Right lung (tissue), 5 donors: ENCODE results near the gene NFKBIL1. TPM values are rescaled to one million over a fixed set of nuclear protein-coding genes. Genes with fewer than 3 reads are reported as not detected.
"Not testable (repeated sequence)": the region's sequence is repeated elsewhere in the genome, so short reads cannot be mapped to it uniquely, and the experiment has no call there.

Experiments
- DNase-seq, 2 donors: peaks; one replicate each; pipeline ENCODE4 v3.0.0-alpha.2; 2013
- polyA plus RNA-seq, 5 donors: library from polyadenylated mRNA; unstranded; fragments of 120-200 nt; gene quantifications; one replicate each; pipeline versions ENCODE4 v1.2.1 to v1.2.3, GENCODE V29; 2013; ENCODE audit warnings: inconsistent platforms in 1 of 5, low replicate concordance in 1 of 5; ENCODE audit not compliant: insufficient read length in 5 of 5, insufficient read depth in 1 of 5

The NFKBIL1 gene
- polyA plus RNA-seq, 5 donors = 16.7 to 26.2 (median 20.0) TPM

DNA sequence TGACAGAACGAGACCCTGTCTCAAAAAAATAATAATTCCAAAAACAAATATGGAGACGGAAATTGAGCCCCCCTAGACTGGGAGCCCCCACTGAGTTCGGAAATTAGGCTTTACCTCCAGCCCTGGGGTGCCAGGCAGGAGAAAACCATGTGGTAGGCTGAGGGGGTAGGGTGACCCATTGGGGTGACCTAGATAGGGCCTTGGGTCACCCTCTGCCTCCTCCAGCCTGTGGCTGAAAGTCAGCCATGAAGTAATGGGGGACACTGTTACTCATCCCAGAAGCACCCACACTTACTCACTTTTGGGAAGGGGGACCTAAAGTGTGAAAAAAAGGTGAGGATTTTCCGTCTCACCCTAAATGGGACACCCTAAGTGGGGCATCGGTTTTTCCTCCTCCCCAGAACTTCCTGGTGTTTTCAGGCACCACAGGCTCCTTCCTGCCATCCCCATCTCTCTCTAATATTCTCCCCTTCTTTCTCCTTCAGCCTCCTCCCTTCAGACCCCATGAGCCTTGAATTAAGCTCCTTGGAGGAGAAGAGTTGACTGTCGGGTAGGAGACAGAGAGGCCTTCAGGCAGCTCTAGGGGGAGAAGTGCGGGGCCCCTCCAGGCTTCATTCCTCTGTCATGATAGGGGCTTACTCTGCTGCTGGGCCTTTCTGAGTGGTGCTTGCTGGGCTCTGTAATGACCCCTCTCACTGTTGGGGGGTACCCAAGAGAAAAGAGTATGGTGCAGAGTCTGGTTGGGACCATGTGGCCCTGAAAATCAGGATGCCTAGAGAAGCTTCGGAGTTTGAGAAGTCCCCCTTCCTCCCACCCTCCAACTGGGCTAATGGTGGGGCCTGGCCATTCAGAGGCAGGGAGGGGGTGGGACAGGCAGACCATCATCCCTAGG lies 32.4 kb downstream of the NFKBIL1 start:
- DNase-seq = no peak

DNA sequence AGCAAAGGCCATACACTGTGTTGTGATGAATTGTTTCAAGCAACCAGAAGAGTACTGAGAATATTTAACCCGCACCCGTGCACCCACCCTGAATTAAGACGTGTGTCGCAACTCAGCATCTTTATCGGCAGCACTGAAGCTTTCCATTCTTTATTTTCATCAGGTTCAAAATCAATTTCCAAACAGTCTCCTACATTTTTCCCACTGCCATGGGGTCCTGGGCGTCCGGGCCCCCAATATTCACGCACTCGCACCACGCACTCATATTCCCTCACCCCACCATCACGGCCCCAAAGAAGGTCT lies 33.0 kb downstream of the NFKBIL1 start:
- DNase-seq = no peak

DNA sequence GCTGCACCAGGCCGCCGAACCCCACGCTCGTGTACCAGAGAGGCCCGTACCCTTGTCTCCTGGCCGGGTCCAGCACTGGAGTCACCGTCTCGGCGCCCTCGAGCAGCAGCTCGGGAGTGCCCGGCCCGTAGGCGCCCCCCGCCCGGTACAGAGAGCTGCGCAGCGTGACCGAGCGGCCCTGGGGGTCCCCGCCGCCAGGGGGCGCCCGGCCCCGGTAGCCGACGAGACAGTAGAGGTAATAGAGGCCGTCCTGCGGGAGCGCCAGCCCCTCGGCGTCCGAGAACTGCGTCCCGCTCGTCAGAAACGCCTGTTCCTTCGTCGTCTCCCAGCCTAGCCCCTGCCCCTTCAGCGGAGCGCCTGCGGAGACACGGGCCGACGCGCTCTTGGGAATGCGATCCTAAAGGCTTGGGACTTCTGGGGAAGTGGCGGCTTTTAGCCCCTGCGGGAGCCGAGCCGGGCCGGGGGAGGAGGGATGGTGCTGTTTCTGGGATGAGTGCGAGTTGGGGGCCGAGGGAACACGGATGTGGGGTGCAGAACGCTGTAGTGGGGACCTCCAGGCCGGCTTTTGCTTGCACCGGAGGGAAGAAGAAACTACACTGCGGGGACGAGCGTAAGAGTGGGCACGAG lies 33.5 kb downstream of the NFKBIL1 start:
- DNase-seq = peak; percentile 83 to 85

DNA sequence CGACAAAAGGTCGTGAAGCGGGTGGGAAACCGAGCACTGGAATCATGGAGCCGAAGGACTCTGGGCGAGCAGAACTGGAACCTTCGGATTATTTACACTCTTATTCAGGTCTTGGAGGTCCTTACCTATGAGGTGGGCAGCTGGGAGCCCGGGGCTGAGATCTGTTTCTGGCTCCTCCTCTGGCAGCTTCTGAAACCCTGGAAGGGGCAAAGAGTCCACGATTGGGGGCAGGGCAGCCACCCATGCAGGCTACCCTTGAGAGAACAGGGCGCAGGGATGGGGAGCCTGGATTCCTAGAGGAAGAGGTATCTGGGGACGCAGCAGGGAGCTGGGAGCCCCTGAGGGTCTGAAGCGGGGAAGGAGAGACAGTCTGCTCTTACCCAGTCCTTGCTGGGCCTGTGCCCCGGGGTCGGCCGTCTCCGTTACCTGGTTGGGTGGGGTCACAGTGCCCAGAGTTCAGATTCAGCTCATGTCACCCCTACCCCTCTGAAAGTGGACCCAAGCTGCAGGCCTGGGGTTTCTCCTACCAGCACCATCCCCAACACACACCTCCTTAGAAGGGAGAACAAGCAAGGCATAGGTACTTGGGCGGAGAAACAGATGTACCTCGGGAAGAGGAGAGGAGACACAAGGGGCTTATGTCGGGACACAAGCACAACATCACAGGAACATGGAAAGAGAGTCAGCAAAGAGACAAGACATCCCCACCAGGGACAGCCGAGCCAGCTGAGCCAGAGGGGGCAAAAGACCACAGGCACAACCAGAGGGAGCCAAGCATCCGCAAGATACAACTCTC lies 34.2 kb downstream of the NFKBIL1 start:
- DNase-seq = no peak

DNA sequence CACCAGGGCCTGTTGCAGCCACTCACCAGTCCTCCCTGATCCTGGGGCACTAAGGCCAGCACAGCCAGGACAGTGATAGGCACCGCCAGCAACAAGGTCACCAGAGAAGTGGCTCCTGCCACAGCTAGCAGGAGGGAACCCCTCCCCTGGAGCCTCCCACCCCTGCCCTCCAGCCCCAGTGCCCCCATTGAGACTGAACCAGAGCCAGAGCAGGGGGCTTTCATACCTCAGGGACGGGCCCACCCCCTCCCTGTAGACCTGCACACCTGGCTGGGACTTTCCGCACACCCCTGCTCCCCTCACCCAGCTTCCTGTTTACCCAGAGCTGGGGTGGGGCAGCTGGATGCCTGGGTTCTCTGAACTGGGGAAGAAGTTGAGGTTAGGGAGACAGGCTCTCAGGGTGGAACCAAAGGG lies 34.8 kb downstream of the NFKBIL1 start, which contains the start of gene LTB:
Gene LTB (minus strand): TSS at position 195 of the 414 bp plus-strand sequence. CDS start 7 bp downstream, at position 188.
- DNase-seq = no peak

DNA sequence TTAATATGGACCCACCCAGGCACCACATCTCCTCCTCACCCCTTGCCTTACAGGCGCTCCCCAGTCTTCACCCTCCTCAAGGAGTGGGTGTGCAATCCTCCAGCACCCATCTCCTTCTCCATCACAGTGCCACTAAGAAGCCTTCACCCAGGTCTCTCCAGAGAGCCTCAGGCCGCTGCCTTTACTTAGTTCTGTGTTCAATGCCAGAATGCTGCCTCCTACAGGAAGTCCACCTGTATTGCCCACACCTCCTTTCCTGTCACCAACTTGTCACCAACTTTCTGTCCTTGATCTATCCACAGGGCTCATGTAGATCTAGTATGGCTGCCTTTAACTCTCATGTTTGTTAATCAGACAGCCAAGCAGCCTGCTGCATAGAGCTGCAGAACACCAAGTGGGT lies 38.1 kb downstream of the NFKBIL1 start:
- DNase-seq = no peak

- DNase-seq = no peak
Observed at GRCh38 chr6:31586008-31586407, 38.6 kb downstream of the NFKBIL1 start, which contains the start of gene LST1. Gene LST1 (plus strand): TSS chr6:31586277. CDS start chr6:31587300, 1,023 bp downstream.

- DNase-seq = no peak
Observed at GRCh38 chr6:31586599-31587281, 39.3 kb downstream of the NFKBIL1 start.

DNA sequence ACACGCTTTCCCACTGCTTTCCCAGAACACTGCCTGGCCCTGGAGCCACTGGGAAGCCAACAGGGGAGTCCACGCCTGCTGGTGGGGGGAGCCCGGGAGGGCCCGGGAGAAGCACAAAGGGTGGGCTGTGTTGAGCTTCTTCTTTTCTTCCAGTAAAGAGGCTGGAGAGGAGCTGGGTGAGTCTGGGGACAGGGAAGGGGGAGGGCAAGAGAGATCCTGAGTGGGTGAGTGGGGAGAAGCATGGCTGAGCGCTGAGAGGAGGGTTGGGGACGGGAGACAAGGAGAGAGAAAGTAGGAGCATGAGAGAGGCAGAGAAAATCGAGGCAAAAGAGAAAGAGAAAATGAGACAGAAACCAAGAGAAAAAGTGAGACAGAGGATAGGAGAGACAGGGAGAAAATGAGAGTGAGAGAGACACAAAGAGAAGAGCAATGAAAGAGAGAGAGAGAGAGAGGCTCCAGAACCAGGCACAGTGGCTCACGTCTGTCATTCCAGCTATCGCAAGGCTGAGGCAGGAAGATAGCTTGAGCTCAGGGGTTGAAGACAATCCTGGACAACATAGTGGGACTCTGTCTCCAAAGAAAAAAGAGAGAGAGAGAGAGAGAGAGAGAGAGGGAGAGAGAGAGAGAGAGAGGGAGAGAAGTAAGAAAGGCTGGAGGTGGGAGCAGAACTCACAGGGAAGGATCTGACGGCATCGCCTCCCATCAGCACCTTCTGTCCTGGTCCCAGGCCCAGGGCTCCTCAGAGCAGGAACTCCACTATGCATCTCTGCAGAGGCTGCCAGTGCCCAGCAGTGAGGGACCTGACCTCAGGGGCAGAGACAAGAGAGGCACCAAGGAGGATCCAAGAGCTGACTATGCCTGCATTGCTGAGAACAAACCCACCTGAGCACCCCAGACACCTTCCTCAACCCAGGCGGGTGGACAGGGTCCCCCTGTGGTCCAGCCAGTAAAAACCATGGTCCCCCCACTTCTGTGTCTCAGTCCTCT lies 40.7 kb downstream of the NFKBIL1 start:
- no peak for DNase-seq

DNA sequence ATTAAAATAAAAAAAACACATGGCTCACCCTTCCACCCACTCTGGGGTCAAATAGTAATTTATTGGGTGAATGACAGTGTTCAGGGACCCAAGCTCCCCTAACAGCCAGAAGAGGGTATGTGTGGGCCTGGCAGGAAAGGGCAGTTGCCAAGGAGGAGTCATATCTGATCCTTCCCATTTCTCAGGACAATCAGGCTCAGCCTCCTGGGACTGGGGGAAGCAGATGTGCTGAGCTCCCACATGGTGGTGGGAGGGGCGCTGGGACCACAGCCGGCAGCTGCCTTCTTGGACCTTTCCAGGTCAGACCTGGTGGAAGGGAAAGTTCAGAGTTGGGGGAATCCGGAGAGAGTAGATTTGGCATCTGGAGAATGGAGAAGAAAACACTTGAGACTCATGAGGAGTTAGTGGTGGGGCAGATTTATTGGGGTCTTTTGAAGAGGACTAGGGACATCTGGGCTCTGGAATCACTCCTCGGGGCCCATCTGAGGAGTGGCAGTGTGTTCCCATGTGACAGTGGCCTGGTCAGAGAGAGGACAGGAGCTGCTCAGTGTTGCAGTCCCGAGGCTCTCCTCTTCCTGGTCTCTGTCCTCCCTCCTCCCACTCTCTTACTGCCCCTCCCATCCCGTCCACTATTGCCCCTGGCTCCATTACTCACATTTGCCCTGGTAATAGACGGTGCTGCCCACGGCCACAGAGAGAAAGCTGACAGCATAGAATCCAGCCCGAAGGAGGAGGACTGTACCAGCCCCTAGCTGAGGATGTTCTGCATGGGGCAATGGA lies 41.7 kb downstream of the NFKBIL1 start:
- no peak for DNase-seq

DNA sequence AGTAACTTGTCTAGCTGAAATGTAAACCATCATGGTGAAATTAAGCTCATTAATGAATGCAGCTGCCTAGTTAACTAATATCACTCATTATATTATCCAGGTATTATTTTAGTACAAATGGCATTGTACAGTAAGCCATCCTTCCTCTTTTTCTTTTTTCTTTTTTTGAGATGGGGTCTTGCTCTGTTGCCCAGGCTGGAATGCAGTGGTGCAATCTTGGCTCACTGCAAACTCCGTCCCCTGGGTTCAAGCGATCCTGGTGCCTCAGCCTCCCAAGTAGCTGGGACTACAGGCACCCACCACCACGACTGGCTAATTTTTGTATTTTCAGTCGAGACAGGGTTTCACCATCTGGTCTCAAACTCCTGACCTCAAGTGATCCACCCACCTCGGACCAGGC lies 43.3 kb downstream of the NFKBIL1 start:
- DNase-seq = not testable (repeated sequence)

DNA sequence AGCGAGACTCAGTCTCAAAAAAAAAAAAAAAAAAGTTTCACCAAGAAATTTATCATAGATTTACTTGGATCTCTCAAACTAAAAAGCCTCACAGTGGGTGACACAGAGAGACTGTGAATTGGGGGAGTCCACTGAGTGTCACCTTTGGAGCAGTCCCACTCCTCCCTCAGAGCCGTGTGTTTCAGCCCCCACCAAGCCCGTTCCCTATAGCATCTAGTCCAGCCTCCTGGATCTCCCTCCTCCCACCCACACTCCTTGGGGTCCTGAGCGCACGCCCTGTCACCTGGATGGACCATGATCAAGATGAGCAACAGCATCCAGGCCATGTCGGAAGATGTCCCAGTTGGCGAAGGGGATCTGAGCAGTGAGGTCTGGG lies 45.0 kb downstream of the NFKBIL1 start:
- DNase-seq = no peak

DNA sequence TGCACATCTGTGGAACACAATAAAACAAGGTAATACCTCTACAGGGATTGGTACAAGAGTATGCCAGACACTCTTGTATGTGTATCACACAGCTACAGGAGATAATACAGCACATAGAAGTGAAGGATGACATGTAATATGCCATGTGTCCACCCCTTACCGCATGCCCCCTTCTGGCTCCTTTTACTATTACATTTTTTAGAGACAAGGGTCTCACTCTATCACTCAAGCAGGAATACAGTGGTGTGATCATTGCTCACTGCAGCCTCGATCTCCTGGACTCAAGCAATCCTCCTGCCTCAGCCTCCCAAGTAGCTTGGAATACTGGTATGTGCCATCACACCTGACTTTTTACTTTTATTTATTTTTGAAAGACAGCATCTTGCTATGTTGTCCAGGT lies 49.6 kb downstream of the NFKBIL1 start:
- DNase-seq = no peak

GRCh38 chr6:31607317-31607716 lies 59.9 kb downstream of the NFKBIL1 start:
- DNase-seq = no peak

Other genes starting within 250 kb of the NFKBIL1 start
- gene HLA-B, start 190.4 kb upstream of the NFKBIL1 start, polyA plus RNA-seq = 100 to 1,000 TPM; 302 to 419 (median 365) TPM
- gene MICA, start 144.0 kb upstream of the NFKBIL1 start, polyA plus RNA-seq = 10 to 100 TPM; 12.8 to 16.5 (median 15.5) TPM
- gene MICB, start 49.5 kb upstream of the NFKBIL1 start, polyA plus RNA-seq = 1 to 10 TPM in 4 of 5 donors, under 1 TPM in 1; 0.75 to 3.3 (median 1.8) TPM
- under 1 TPM in 1 of 5 donors, not detected in 4; 0.16 TPM for gene MCCD1, start 18.6 kb upstream of the NFKBIL1 start, polyA plus RNA-seq
- 100 to 1,000 TPM; 573 to 737 (median 621) TPM for gene DDX39B, start 5.6 kb upstream of the NFKBIL1 start, polyA plus RNA-seq
- 1 to 10 TPM; 2.6 to 6.4 (median 4.1) TPM for gene ATP6V1G2, start 1.0 kb upstream of the NFKBIL1 start, polyA plus RNA-seq
- under 1 TPM; 0.16 to 0.52 (median 0.35) TPM for gene LTA, start 24.7 kb downstream of the NFKBIL1 start, polyA plus RNA-seq
- under 1 TPM in 4 of 5 donors, not detected in 1; 0.21 to 0.48 (median 0.23) TPM for gene TNF, start 28.0 kb downstream of the NFKBIL1 start, polyA plus RNA-seq
- gene LTB, start 34.8 kb downstream of the NFKBIL1 start, polyA plus RNA-seq = 1 to 10 TPM; 2.4 to 4.7 (median 2.5) TPM
- gene LST1, start 38.7 kb downstream of the NFKBIL1 start, polyA plus RNA-seq = 1 to 10 TPM; 5.4 to 9.2 (median 6.6) TPM
- under 1 TPM in 4 of 5 donors, not detected in 1; 0.21 to 0.73 (median 0.39) TPM for gene NCR3, start 45.4 kb downstream of the NFKBIL1 start, polyA plus RNA-seq
- 10 to 100 TPM; 18.6 to 25.9 (median 21.7) TPM for gene AIF1, start 67.6 kb downstream of the NFKBIL1 start, polyA plus RNA-seq
- gene PRRC2A, start 73.1 kb downstream of the NFKBIL1 start, polyA plus RNA-seq = 100 to 1,000 TPM; 128 to 193 (median 141) TPM
- 100 to 1,000 TPM; 171 to 262 (median 214) TPM for gene BAG6, start 105.1 kb downstream of the NFKBIL1 start, polyA plus RNA-seq
- gene APOM, start 108.3 kb downstream of the NFKBIL1 start, polyA plus RNA-seq = 10 to 100 TPM in 1 of 5 donors, 1 to 10 TPM in 4; 4.5 to 12.0 (median 6.3) TPM
- gene C6orf47, start 113.2 kb downstream of the NFKBIL1 start, polyA plus RNA-seq = 10 to 100 TPM; 15.3 to 19.6 (median 16.6) TPM
- gene GPANK1, start 117.4 kb downstream of the NFKBIL1 start, polyA plus RNA-seq = 10 to 100 TPM; 17.9 to 23.6 (median 21.5) TPM
- gene CSNK2B, start 118.5 kb downstream of the NFKBIL1 start, polyA plus RNA-seq = 100 to 1,000 TPM; 172 to 193 (median 189) TPM
- 10 to 100 TPM; 24.1 to 40.6 (median 31.2) TPM for gene LY6G5B, start 122.4 kb downstream of the NFKBIL1 start, polyA plus RNA-seq
- 1 to 10 TPM; 2.7 to 5.0 (median 4.4) TPM for gene LY6G5C, start 133.5 kb downstream of the NFKBIL1 start, polyA plus RNA-seq
- gene ABHD16A, start 155.7 kb downstream of the NFKBIL1 start, polyA plus RNA-seq = 10 to 100 TPM; 48.7 to 64.2 (median 59.9) TPM
- gene LY6G6F, start 159.3 kb downstream of the NFKBIL1 start, polyA plus RNA-seq = 1 to 10 TPM in 3 of 5 donors, under 1 TPM in 1, not detected in 1; 0.88 to 1.5 (median 1.2) TPM
- under 1 TPM in 3 of 5 donors, not detected in 2; 0.48 to 0.88 (median 0.80) TPM for gene LY6G6D, start 167.7 kb downstream of the NFKBIL1 start, polyA plus RNA-seq
- gene LY6G6C, start 174.1 kb downstream of the NFKBIL1 start, polyA plus RNA-seq = under 1 TPM; 0.39 to 0.93 (median 0.65) TPM
- gene MPIG6B, start 175.8 kb downstream of the NFKBIL1 start, polyA plus RNA-seq = 1 to 10 TPM; 2.4 to 3.8 (median 3.0) TPM
- gene DDAH2, start 181.7 kb downstream of the NFKBIL1 start, polyA plus RNA-seq = 100 to 1,000 TPM; 137 to 213 (median 159) TPM
- gene CLIC1, start 188.9 kb downstream of the NFKBIL1 start, polyA plus RNA-seq = 100 to 1,000 TPM; 265 to 287 (median 272) TPM
- 10 to 100 TPM; 27.3 to 45.6 (median 29.6) TPM for gene MSH5, start 192.4 kb downstream of the NFKBIL1 start, polyA plus RNA-seq
- 10 to 100 TPM in 1 of 5 donors, 1 to 10 TPM in 4; 6.6 to 12.2 (median 8.2) TPM for gene SAPCD1, start 215.0 kb downstream of the NFKBIL1 start, polyA plus RNA-seq
- 1 to 10 TPM; 1.6 to 3.7 (median 2.0) TPM for gene VWA7, start 229.7 kb downstream of the NFKBIL1 start, polyA plus RNA-seq
- 10 to 100 TPM; 32.5 to 52.1 (median 38.9) TPM for gene VARS1, start 248.1 kb downstream of the NFKBIL1 start, polyA plus RNA-seq